ENCODE results near the gene ZBTB16.

ZBTB16 gene

GRCh38 chr11:114150671-114151070 lies 91.2 kb downstream of the ZBTB16 start:
- TF ChIP-seq EZH2phosphoT487 (IDR thresholded peaks at IDR 0.05; ENCODE audit: low read length) (no peak), EZH2 (optimal IDR thresholded peaks at IDR 0.05; ENCODE audit: low read depth, low read length) (no peak)
- TF ChIP-seq, protein P1, sequence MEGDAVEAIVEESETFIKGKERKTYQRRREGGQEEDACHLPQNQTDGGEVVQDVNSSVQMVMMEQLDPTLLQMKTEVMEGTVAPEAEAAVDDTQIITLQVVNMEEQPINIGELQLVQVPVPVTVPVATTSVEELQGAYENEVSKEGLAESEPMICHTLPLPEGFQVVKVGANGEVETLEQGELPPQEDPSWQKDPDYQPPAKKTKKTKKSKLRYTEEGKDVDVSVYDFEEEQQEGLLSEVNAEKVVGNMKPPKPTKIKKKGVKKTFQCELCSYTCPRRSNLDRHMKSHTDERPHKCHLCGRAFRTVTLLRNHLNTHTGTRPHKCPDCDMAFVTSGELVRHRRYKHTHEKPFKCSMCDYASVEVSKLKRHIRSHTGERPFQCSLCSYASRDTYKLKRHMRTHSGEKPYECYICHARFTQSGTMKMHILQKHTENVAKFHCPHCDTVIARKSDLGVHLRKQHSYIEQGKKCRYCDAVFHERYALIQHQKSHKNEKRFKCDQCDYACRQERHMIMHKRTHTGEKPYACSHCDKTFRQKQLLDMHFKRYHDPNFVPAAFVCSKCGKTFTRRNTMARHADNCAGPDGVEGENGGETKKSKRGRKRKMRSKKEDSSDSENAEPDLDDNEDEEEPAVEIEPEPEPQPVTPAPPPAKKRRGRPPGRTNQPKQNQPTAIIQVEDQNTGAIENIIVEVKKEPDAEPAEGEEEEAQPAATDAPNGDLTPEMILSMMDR (IDR thresholded peaks at IDR 0.05; ENCODE audit: low read length): no peak
- no peak overlapping the region for H3K4me2 ChIP-seq (ENCODE audit: low read depth, low read length)
- H3F3A ChIP-seq (ENCODE audit: insufficient read depth, low read length): no peaks in the 10 kb centered on the region
- H2AFZ ChIP-seq (ENCODE audit: low read length): no peak overlapping the region
- H3K4me1 ChIP-seq (ENCODE audit: low read length): no peaks in the 10 kb centered on the region
- H3K9ac ChIP-seq (ENCODE audit: low read length): no peak overlapping the region
- no peaks in the 10 kb centered on the region for H3K79me2 ChIP-seq (ENCODE audit: low read length)
- DNase-seq: no peak
- H3K9me3 ChIP-seq (replicated peaks; ENCODE audit: insufficient read depth, low read length): no peaks in the 10 kb centered on the region
- no peak overlapping the region for H3K4me3 ChIP-seq (ENCODE audit: low read length)
- H3K27ac ChIP-seq (ENCODE audit: low read length): no peak overlapping the region
- H3K36me3 ChIP-seq (replicated peaks; ENCODE audit: insufficient read depth, low read length): no peaks in the 10 kb centered on the region
- no peaks in the 10 kb centered on the region for H3K9me2 ChIP-seq (replicated peaks; ENCODE audit: insufficient read depth, low read length)
- H4K20me1 ChIP-seq (ENCODE audit: insufficient read depth, low read length): no peaks in the 10 kb centered on the region
- H3K27me3 ChIP-seq (replicated peaks; ENCODE audit: insufficient read depth, low read length): no peaks in the 10 kb centered on the region

- Histone ChIP-seq H3K27me3 (replicated peaks; ENCODE audit: insufficient read depth, low read length) (no peaks in the 10 kb centered on the region), H3F3A (ENCODE audit: insufficient read depth, low read length) (no peaks in the 10 kb centered on the region), H4K20me1 (ENCODE audit: insufficient read depth, low read length) (no peaks in the 10 kb centered on the region), H3K27ac (ENCODE audit: low read length) (no peak overlapping the region), H3K9ac (ENCODE audit: low read length) (no peak overlapping the region), H3K79me2 (ENCODE audit: low read length) (no peaks in the 10 kb centered on the region), H3K4me3 (ENCODE audit: low read length) (no peak overlapping the region), H3K4me1 (ENCODE audit: low read length) (no peaks in the 10 kb centered on the region), H3K9me2 (replicated peaks; ENCODE audit: insufficient read depth, low read length) (no peaks in the 10 kb centered on the region), H2AFZ (ENCODE audit: low read length) (no peak overlapping the region), H3K9me3 (replicated peaks; ENCODE audit: insufficient read depth, low read length) (no peaks in the 10 kb centered on the region), H3K4me2 (ENCODE audit: low read depth, low read length) (no peak overlapping the region), H3K36me3 (replicated peaks; ENCODE audit: insufficient read depth, low read length) (no peaks in the 10 kb centered on the region)
- TF ChIP-seq, protein P1 (IDR thresholded peaks at IDR 0.05; ENCODE audit: low read length): no peak
- TF ChIP-seq EZH2 (optimal IDR thresholded peaks at IDR 0.05; ENCODE audit: low read depth, low read length) (no peak), EZH2phosphoT487 (IDR thresholded peaks at IDR 0.05; ENCODE audit: low read length) (no peak)
- no peak for DNase-seq
These were observed 92.1 kb downstream of the ZBTB16 start for GRCh38 chr11:114151631-114152030.

DNA sequence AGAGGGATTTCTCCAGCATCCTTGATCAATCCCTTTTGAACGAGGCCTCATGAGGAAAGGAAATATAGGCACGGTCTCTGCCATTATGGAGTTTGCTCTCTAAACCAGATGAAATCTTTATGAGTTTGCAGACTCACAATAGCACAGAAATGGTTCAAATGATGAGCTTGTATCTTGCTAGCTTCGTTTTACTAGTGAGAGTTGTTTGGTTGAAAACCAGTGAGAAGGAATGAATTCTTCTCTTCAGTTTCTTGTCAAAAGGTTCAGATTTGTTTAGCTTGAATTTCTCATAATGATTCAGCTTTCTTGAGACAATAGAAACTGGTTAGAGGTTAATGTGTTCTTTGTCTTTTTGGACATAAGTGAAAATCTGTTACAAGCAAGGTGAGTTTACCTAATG lies 92.7 kb downstream of the ZBTB16 start:
- Histone ChIP-seq H3K27me3 (replicated peaks; ENCODE audit: insufficient read depth, low read length) (no peaks in the 10 kb centered on the region), H4K20me1 (ENCODE audit: insufficient read depth, low read length) (no peaks in the 10 kb centered on the region), H3K9me3 (replicated peaks; ENCODE audit: insufficient read depth, low read length) (no peaks in the 10 kb centered on the region), H3K4me1 (ENCODE audit: low read length) (no peaks in the 10 kb centered on the region), H3K27ac (ENCODE audit: low read length) (no peak overlapping the region), H3K9ac (ENCODE audit: low read length) (no peak overlapping the region), H3K4me2 (ENCODE audit: low read depth, low read length) (no peak overlapping the region), H3K9me2 (replicated peaks; ENCODE audit: insufficient read depth, low read length) (no peaks in the 10 kb centered on the region), H3K79me2 (ENCODE audit: low read length) (no peaks in the 10 kb centered on the region), H2AFZ (ENCODE audit: low read length) (no peak overlapping the region), H3K4me3 (ENCODE audit: low read length) (no peak overlapping the region), H3F3A (ENCODE audit: insufficient read depth, low read length) (no peaks in the 10 kb centered on the region), H3K36me3 (replicated peaks; ENCODE audit: insufficient read depth, low read length) (no peaks in the 10 kb centered on the region)
- DNase-seq: no peak
- TF ChIP-seq EZH2 (optimal IDR thresholded peaks at IDR 0.05; ENCODE audit: low read depth, low read length): no peak
- TF ChIP-seq EZH2phosphoT487 (IDR thresholded peaks at IDR 0.05; ENCODE audit: low read length): no peak
- TF ChIP-seq, protein P1 (IDR thresholded peaks at IDR 0.05; ENCODE audit: low read length): no peak

All from MM.1S (cell line).